LNCaP clone FGC (cell line): ENCODE measurements around the gene GATA2.

Experiments used
- DNase-seq: peaks from one replicate; pipeline ENCODE4 v3.0.0-alpha.2; 2011; ENCODE audit warnings: low read depth
- H3K4me3 ChIP-seq: 2 replicates; pipeline ENCODE4 v1.5.1; 2011; ENCODE audit warnings: mild to moderate bottlenecking, low read depth, low read length, control low read depth
- CTCF ChIP-seq: IDR thresholded peaks from 2 replicates; pipeline ENCODE4 v1.5.1; 2012; ENCODE audit warnings: mild to moderate bottlenecking; ENCODE audit not compliant: control insufficient read depth, insufficient read depth; ENCODE audit errors: extremely low read depth

Gene GATA2

GRCh38 chr3:128476659-128477058, 16.3 kb downstream of the GATA2 start:
- H3K4me3 ChIP-seq, result no peak overlapping the region
- DNase-seq, result no peak
- TF ChIP-seq CTCF, result no peak

GRCh38 chr3:128475355-128475754, 17.6 kb downstream of the GATA2 start:
- no peak for DNase-seq
- TF ChIP-seq CTCF, result no peak
- no peak overlapping the region for H3K4me3 ChIP-seq

- no peak overlapping the region for H3K4me3 ChIP-seq
- TF ChIP-seq CTCF, result no peak
- DNase-seq, result no peak
Observed at GRCh38 chr3:128473737-128474136, 19.3 kb downstream of the GATA2 start.

GRCh38 chr3:128473180-128473519, 19.9 kb downstream of the GATA2 start:
- no peak overlapping the region for H3K4me3 ChIP-seq
- DNase-seq, result no peak
- TF ChIP-seq CTCF, result no peak

GRCh38 chr3:128472449-128473179, 20.4 kb downstream of the GATA2 start:
- no peak overlapping the region for H3K4me3 ChIP-seq
- TF ChIP-seq CTCF, result no peak
- no peak for DNase-seq

GRCh38 chr3:128471720-128472119, 21.3 kb downstream of the GATA2 start:
- TF ChIP-seq CTCF, result no peak
- DNase-seq, result no peak
- H3K4me3 ChIP-seq, result no peak overlapping the region

GRCh38 chr3:128471110-128471509, 21.9 kb downstream of the GATA2 start:
- no peak for DNase-seq
- H3K4me3 ChIP-seq, result no peak overlapping the region
- TF ChIP-seq CTCF, result no peak
